Thoracic aorta (tissue), 2 donors: Measurements from ENCODE around the gene CACNA1I. TPM values are rescaled to one million over a fixed set of nuclear protein-coding genes. Genes with fewer than 3 reads are reported as not detected.

Experiments
- ATAC-seq: fragments of 150-250 bp; one replicate; pipeline ENCODE4 v1.8.0; 2017; ENCODE audit warnings: low read depth; ENCODE audit not compliant: insufficient number of reproducible peaks, low FRiP score
- DNase-seq: peaks from one replicate; pipeline ENCODE4 v3.0.0-alpha.2; 2020; ENCODE audit warnings: low spot score
- H3K27ac ChIP-seq, 2 donors: fragments of 200-600 bp; sonication (generic); 1 replicate in 1 of 2; 2 replicates in 1 of 2; pipeline ENCODE4 v1.5.1; 2016; ENCODE audit warnings: mild to moderate bottlenecking in 2 of 2, moderate library complexity in 2 of 2
- H3K27me3 ChIP-seq: fragments of 200-600 bp; sonication (generic); replicated peaks from 2 replicates; pipeline ENCODE4 v1.6.0; 2016; ENCODE audit warnings: mild to moderate bottlenecking; ENCODE audit not compliant: insufficient read depth
- H3K36me3 ChIP-seq: fragments of 200-600 bp; sonication (generic); one replicate; pipeline ENCODE4 v1.5.1; 2016
- H3K4me1 ChIP-seq, 2 donors: fragments of 200-600 bp; sonication (generic); 1 replicate in 1 of 2; 2 replicates in 1 of 2; pipeline versions ENCODE4 v1.5.1 to v1.6.0; 2016; ENCODE audit warnings: low read depth in 2 of 2, mild to moderate bottlenecking in 1 of 2; ENCODE audit not compliant: control insufficient read depth in 1 of 2
- H3K4me3 ChIP-seq: fragments of 200-600 bp; sonication (generic); 2 replicates; pipeline ENCODE4 v1.5.1; 2016; ENCODE audit warnings: mild to moderate bottlenecking
- H3K9me3 ChIP-seq: fragments of 200-600 bp; sonication (generic); 2 replicates; pipeline ENCODE4 v1.5.1; 2016
- CTCF ChIP-seq: fragments of 200-600 bp; sonication (generic); IDR thresholded peaks from one replicate; pipeline ENCODE4 v1.5.1; 2019; ENCODE audit warnings: antibody characterized with exemption
- total RNA-seq, 2 donors: library from RNA; depleted of rRNA; stranded (reverse); fragments of >200 nt; gene quantifications; one replicate each; pipeline versions ENCODE4 v1.1.0 to v1.2.3, GENCODE V29; 2016

CACNA1I gene
- total RNA-seq, 2 donors from 2014 or later = 0.14 to 0.21 TPM

GRCh38 chr22:39688186-39688785 lies 117.7 kb downstream of the CACNA1I start:
- ATAC-seq (no peak), DNase-seq (no peak)
- Histone ChIP-seq H3K9me3 (no peaks in the 10 kb centered on the region), H3K36me3 (no peaks in the 10 kb centered on the region), H3K27ac (no peak overlapping the region), H3K4me1 (no peaks in the 10 kb centered on the region), H3K27me3 (peaks cover 7% of the 10 kb centered on the region), H3K4me3 (no peak overlapping the region)
- no peak for TF ChIP-seq CTCF

- no peak for ATAC-seq
- peaks cover 7% of the 10 kb centered on the region for H3K27me3 ChIP-seq
- no peaks in the 10 kb centered on the region for H3K4me1 ChIP-seq
- no peaks in the 10 kb centered on the region for H3K9me3 ChIP-seq
- DNase-seq = no peak
- H3K36me3 ChIP-seq = no peaks in the 10 kb centered on the region
- H3K27ac ChIP-seq = no peak overlapping the region
- H3K4me3 ChIP-seq = no peak overlapping the region
- TF ChIP-seq CTCF = no peak
Observed at GRCh38 chr22:39689421-39689820, 118.9 kb downstream of the CACNA1I start.

- H3K4me3 ChIP-seq = no peak overlapping the region
- no peaks in the 10 kb centered on the region for H3K9me3 ChIP-seq
- no peak for ATAC-seq
- no peak overlapping the region for H3K27ac ChIP-seq
- H3K4me1 ChIP-seq = no peaks in the 10 kb centered on the region
- no peaks in the 10 kb centered on the region for H3K36me3 ChIP-seq
- DNase-seq = no peak
- H3K27me3 ChIP-seq = peaks cover 7% of the 10 kb centered on the region
- TF ChIP-seq CTCF = no peak
Observed at GRCh38 chr22:39690881-39691605, 120.5 kb downstream of the CACNA1I start.

GRCh38 chr22:39693943-39694500 lies 123.5 kb downstream of the CACNA1I start:
- H3K27ac ChIP-seq = no peak overlapping the region
- ATAC-seq (no peak), DNase-seq (no peak)
- H3K9me3 ChIP-seq = no peaks in the 10 kb centered on the region
- peaks cover 7% of the 10 kb centered on the region for H3K27me3 ChIP-seq
- TF ChIP-seq CTCF = no peak
- H3K4me1 ChIP-seq = no peaks in the 10 kb centered on the region
- no peaks in the 10 kb centered on the region for H3K36me3 ChIP-seq
- H3K4me3 ChIP-seq = no peak overlapping the region

- Histone ChIP-seq H3K4me3 (no peak overlapping the region), H3K27me3 (no peaks in the 10 kb centered on the region), H3K9me3 (no peaks in the 10 kb centered on the region), H3K4me1 (no peaks in the 10 kb centered on the region), H3K27ac (no peak overlapping the region), H3K36me3 (no peaks in the 10 kb centered on the region)
- DNase-seq = no peak
- no peak for ATAC-seq
- TF ChIP-seq CTCF = no peak
Observed at GRCh38 chr22:39697790-39698430, 127.4 kb downstream of the CACNA1I start.
